HCT116 (cell line): ENCODE data around the gene NFKBIL1. TPM values are rescaled to one million over a fixed set of nuclear protein-coding genes. Genes with fewer than 3 reads are reported as not detected.
"Not testable (repeated sequence)": the region's sequence is repeated elsewhere in the genome, so short reads cannot be mapped to it uniquely, and the experiment has no call there.

Experiments
- ATAC-seq: fragments of 200-7000 bp; cut with Tn5 transposase; 2 replicates; pipeline ENCODE4 v1.9.1; 2020; ENCODE audit warnings: mild to moderate bottlenecking, moderate library complexity
- BruUV-seq: library from RNA; stranded (reverse); fragments of 400-500 nt; replicated peaks from 2 replicates; lab custom pipeline; 2021; lab: Mats Ljungman, UMichigan
- CTCF ChIA-PET: fragments of 300-600 bp; sonication (Branson Sonifier 250); formaldehyde crosslinking; loops from one replicate; lab custom pipeline; 2021; ENCODE audit warnings: antibody characterized with exemption; lab: Charles Lee
- POLR2A ChIA-PET: fragments of 300-600, 350-600 bp; sonication (Branson Sonifier 250); formaldehyde crosslinking; loops from one replicate; lab custom pipeline; 2021; ENCODE audit warnings: antibody characterized with exemption; lab: Charles Lee
- RAD21 ChIA-PET, 2 experiments: fragments of 300-600 bp; sonication (Branson Sonifier 250); formaldehyde crosslinking; loops; one replicate each; lab custom pipeline; 2023; ENCODE audit warnings: low total read pairs in 2 of 2; ENCODE audit not compliant: uncharacterized antibody in 2 of 2, unreplicated experiment in 2 of 2, low non-redundant PET in 1 of 2; lab: Charles Lee
- DNase-seq: peaks from one replicate; pipeline ENCODE4 v3.0.0-alpha.2; 2010; ENCODE audit warnings: low read depth, low spot score
- H2AFZ ChIP-seq: fragments of 200-600 bp; shearing (Covaris generic), sonication (generic); 2 replicates; pipeline ENCODE4 v1.6.1; 2017; ENCODE audit warnings: low read depth, mixed run types, mixed read lengths, antibody characterized with exemption, low read length; ENCODE audit not compliant: poor library complexity, severe bottlenecking
- H3K27ac ChIP-seq: 2 replicates; pipeline ENCODE4 v1.5.1; 2012; ENCODE audit warnings: low read depth, low read length
- H3K27me3 ChIP-seq: fragments of 200-600 bp; sonication (generic); 2 replicates; pipeline ENCODE4 v1.6.1; 2016; ENCODE audit warnings: mixed run types, low read length, mixed read lengths; ENCODE audit not compliant: insufficient read depth
- H3K36me3 ChIP-seq, 2 experiments: fragments of 200-500 bp in 1 of 2; fragments of 200-600 bp in 1 of 2; sonication (Bioruptor generic) in 1 of 2; sonication (generic) in 1 of 2; 2 replicates each; pipeline versions ENCODE4 v1.5.1 to v1.6.1; 2014 to 2016; ENCODE audit warnings: low read length in 2 of 2, inconsistent platforms in 1 of 2, mixed read lengths in 1 of 2, mixed run types in 1 of 2; ENCODE audit not compliant: insufficient read depth in 2 of 2, control insufficient read depth in 1 of 2
- H3K4me1 ChIP-seq, 2 experiments: fragments of 200-600 bp in 1 of 2; sonication (generic) in 1 of 2; 2 replicates each; pipeline versions ENCODE4 v1.5.1 to v1.6.1; 2012 to 2017; ENCODE audit warnings: low read length in 2 of 2, inconsistent platforms in 1 of 2, mild to moderate bottlenecking in 1 of 2, mixed read lengths in 1 of 2, mixed run types in 1 of 2, moderate library complexity in 1 of 2; ENCODE audit not compliant: insufficient read depth in 2 of 2, control insufficient read depth in 1 of 2
- H3K4me2 ChIP-seq: fragments of 200-600 bp; sonication (generic); 2 replicates; pipeline ENCODE4 v1.6.1; 2017; ENCODE audit warnings: mixed run types, low read length, mixed read lengths
- H3K4me3 ChIP-seq, 2 experiments: fragments of 200-600 bp in 1 of 2; sonication (generic) in 1 of 2; replicated peaks in 1 of 2; 2 replicates each; pipeline ENCODE4 v1.5.1; 2011 to 2016; ENCODE audit warnings: low read length in 2 of 2, control low read depth in 1 of 2, low read depth in 1 of 2, mild to moderate bottlenecking in 1 of 2, mixed read lengths in 1 of 2, mixed run types in 1 of 2
- H3K79me2 ChIP-seq: fragments of 200-600 bp; sonication (generic); 2 replicates; pipeline ENCODE4 v1.6.1; 2017; ENCODE audit warnings: mild to moderate bottlenecking, mixed run types, low read length, moderate library complexity, mixed read lengths; ENCODE audit not compliant: insufficient read depth
- H3K9ac ChIP-seq: fragments of 200-600 bp; sonication (generic); 2 replicates; pipeline ENCODE4 v1.6.1; 2016; ENCODE audit warnings: low read length, mixed read lengths
- H3K9me2 ChIP-seq: fragments of 200-600 bp; sonication (generic), shearing (Covaris generic); 2 replicates; pipeline ENCODE4 v1.6.1; 2017; ENCODE audit warnings: mixed run types, mild to moderate bottlenecking, moderate library complexity; ENCODE audit not compliant: insufficient read depth
- H3K9me3 ChIP-seq, 2 experiments: fragments of 200-500 bp in 1 of 2; fragments of 200-600 bp in 1 of 2; sonication (Bioruptor generic) in 1 of 2; sonication (generic) in 1 of 2; 2 replicates each; pipeline ENCODE4 v1.6.1; 2014 to 2017; ENCODE audit warnings: low read length in 2 of 2, mixed read lengths in 2 of 2, inconsistent platforms in 1 of 2, low read depth in 1 of 2, mild to moderate bottlenecking in 1 of 2, mixed run types in 1 of 2, moderate library complexity in 1 of 2; ENCODE audit not compliant: control insufficient read depth in 1 of 2, insufficient read depth in 1 of 2
- H4K20me1 ChIP-seq: fragments of 200-600 bp; sonication (generic), shearing (Covaris generic); 2 replicates; pipeline ENCODE4 v1.6.1; 2017; ENCODE audit warnings: mixed run types, mild to moderate bottlenecking, moderate library complexity; ENCODE audit not compliant: insufficient read depth
- CBX3 ChIP-seq: IDR thresholded peaks from 2 replicates; pipeline ENCODE4 v1.6.1; 2012; ENCODE audit warnings: low read depth
- ELF1 ChIP-seq: IDR thresholded peaks from 2 replicates; pipeline ENCODE4 v1.6.1; 2012; ENCODE audit warnings: low read depth, borderline replicate concordance
- ZNF274 ChIP-seq: fragments of 200-500 bp; sonication (Bioruptor generic); IDR thresholded peaks from 2 replicates; pipeline ENCODE4 v1.6.1; 2014; ENCODE audit warnings: mild to moderate bottlenecking, low read depth, low read length, inconsistent platforms
- intact Hi-C: fragments of 100-400 bp; cut with micrococcal nuclease; formaldehyde crosslinking; loops from 2 replicates; pipeline ENCODE4 v1.10.0; 2022
- total RNA-seq: library from RNA; stranded (reverse); gene quantifications from one replicate; pipeline ENCODE4 v1.2.1, GENCODE V29; 2021; ENCODE audit not compliant: unreplicated experiment
- TF ChIP-seq, protein P1 (sequence below), 3 experiments: fragments of 200-600 bp in 1 of 3; sonication (generic) in 1 of 3; IDR thresholded peaks in 2 of 3; conservative IDR thresholded peaks in 1 of 3; 2 replicates each; pipeline ENCODE4 v1.5.1; 2012 to 2017; ENCODE audit warnings: low read depth in 2 of 3, low read length in 2 of 3, antibody characterized with exemption in 1 of 3, borderline replicate concordance in 1 of 3, control low read depth in 1 of 3, mild to moderate bottlenecking in 1 of 3, mixed read lengths in 1 of 3, mixed run types in 1 of 3, moderate library complexity in 1 of 3; ENCODE audit not compliant: insufficient read depth in 1 of 3

Gene NFKBIL1
- total RNA-seq, 1 experiment from 2014 or later: 26.6 TPM

- H3K27me3 ChIP-seq: no peaks in the 10 kb centered on the region
- RAD21 ChIA-PET: no interaction called here
- H4K20me1 ChIP-seq: no peaks in the 10 kb centered on the region
- ATAC-seq: no peak
- BruUV-seq: no TSS peak
- no peak overlapping the region for H3K4me3 ChIP-seq
- H3K4me1 ChIP-seq: no peaks in the 10 kb centered on the region
- no peak overlapping the region for H3K27ac ChIP-seq
- H3K4me2 ChIP-seq: no peak overlapping the region
- no peaks in the 10 kb centered on the region for H3K9me3 ChIP-seq
- no peak for DNase-seq
- CTCF ChIA-PET: interaction anchor here (0.9 to 2.0 kb wide), 2 partner anchors 9 to 43 kb away, joined by 5 to 7 read pairs; partner anchors contain the start of gene ATP6V1G2
- no peak overlapping the region for H2AFZ ChIP-seq
- intact Hi-C loops: no loop called here
- H3K9me2 ChIP-seq: no peaks in the 10 kb centered on the region
- no peaks in the 10 kb centered on the region for H3K79me2 ChIP-seq
- TF ChIP-seq, protein P1, sequence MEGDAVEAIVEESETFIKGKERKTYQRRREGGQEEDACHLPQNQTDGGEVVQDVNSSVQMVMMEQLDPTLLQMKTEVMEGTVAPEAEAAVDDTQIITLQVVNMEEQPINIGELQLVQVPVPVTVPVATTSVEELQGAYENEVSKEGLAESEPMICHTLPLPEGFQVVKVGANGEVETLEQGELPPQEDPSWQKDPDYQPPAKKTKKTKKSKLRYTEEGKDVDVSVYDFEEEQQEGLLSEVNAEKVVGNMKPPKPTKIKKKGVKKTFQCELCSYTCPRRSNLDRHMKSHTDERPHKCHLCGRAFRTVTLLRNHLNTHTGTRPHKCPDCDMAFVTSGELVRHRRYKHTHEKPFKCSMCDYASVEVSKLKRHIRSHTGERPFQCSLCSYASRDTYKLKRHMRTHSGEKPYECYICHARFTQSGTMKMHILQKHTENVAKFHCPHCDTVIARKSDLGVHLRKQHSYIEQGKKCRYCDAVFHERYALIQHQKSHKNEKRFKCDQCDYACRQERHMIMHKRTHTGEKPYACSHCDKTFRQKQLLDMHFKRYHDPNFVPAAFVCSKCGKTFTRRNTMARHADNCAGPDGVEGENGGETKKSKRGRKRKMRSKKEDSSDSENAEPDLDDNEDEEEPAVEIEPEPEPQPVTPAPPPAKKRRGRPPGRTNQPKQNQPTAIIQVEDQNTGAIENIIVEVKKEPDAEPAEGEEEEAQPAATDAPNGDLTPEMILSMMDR (IDR thresholded peaks at IDR 0.05 in 2 of 3, conservative IDR thresholded peaks at IDR 0.05 in 1 of 3; ENCODE audit: borderline replicate concordance in 1 of 3, insufficient read depth in 1 of 3, low read depth in 2 of 3, low read length in 2 of 3): no peak
- TF ChIP-seq CBX3 (no peak), ELF1 (no peak), ZNF274 (no peak)
- TF ChIP-seq, all 23 proteins: peak for 0
- Histone ChIP-seq H3K36me3 (no peaks in the 10 kb centered on the region), H3K9ac (no peak overlapping the region)
- POLR2A ChIA-PET: no interaction called here
Measured at GRCh38 chr6:31588871-31589650, 41.7 kb downstream of the NFKBIL1 start.

- CTCF ChIA-PET: interaction anchor here (1.0 kb wide), 2 partner anchors 8 to 10 kb away, joined by 3 read pairs; no protein-coding TSS in a partner anchor
- H4K20me1 ChIP-seq, H2AFZ ChIP-seq, H3K9me3 ChIP-seq, H3K4me1 ChIP-seq, H3K4me3 ChIP-seq, ATAC-seq, H3K27me3 ChIP-seq, H3K9me2 ChIP-seq, H3K4me2 ChIP-seq, intact Hi-C loops, RAD21 ChIA-PET, H3K9ac ChIP-seq, H3K27ac ChIP-seq, BruUV-seq, H3K79me2 ChIP-seq, POLR2A ChIA-PET, H3K36me3 ChIP-seq, DNase-seq: not testable (repeated sequence)
Measured at GRCh38 chr6:31590691-31591090, 43.3 kb downstream of the NFKBIL1 start.
